Measurements from ENCODE around the gene KIAA0513. TPM values are rescaled to one million over a fixed set of nuclear protein-coding genes. Genes with fewer than 3 reads are reported as not detected.

The KIAA0513 gene
- total RNA-seq, 2 experiments from 2014 or later, result 9.0 to 10.9 TPM

DNA sequence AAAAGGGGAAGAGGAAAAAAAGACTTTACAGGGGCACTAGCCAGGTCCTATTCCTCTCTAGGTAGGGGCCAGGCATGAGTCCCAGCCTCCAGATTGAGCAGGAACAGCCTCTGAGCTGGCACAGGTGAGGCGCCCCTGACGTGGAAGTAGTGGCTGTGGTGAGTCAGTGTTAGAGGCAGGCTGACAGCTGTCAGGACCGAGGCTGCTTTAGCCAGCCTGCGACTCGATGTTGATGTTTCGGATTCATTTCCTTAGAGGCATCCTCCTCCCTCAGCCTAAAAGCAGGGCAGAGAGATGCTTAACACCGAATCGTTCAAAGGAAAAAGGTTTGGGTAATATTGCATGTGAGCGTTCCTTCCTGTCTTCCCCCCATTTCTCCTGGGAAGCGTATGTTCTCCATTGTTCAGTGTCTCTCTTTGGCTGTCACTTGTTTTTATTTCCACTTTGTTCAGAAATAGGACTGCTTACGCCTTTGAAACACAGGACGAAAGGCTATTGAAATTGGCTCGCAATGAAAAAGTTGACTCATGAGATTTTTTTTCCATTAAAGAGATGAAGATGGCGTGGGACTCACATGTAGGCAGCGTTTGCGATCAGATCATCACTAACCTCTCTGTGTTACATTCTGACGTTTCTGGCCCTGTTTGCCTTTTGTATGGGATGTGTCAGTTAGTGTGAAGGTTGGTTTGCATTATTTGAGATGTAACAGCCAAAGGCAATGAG, 1.3 kb downstream of the KIAA0513 start:
- Mint-ChIP-seq H3K36me3 (ENCODE audit: low read depth) (peaks cover 22% of the 10 kb centered on the region), H3K9me3 (no peaks in the 10 kb centered on the region), H3K4me1 (ENCODE audit: low read depth) (peaks cover 40% of the 10 kb centered on the region), H3K27me3 (no peaks in the 10 kb centered on the region), H3K27ac (peak overlapping the region; percentile 93), H3K4me3 (peak overlapping the region; percentile 98)
- Histone ChIP-seq H3K4me1 (ENCODE audit: insufficient read depth, low read length) (peaks cover 35% of the 10 kb centered on the region), H3K4me3 (ENCODE audit: low read length) (peak overlapping the region; percentile 87), H3K27ac (ENCODE audit: low read depth in 1 of 2, low read length in 2 of 2) (peak overlapping the region; percentile 46 to 77), H3K9me3 (ENCODE audit: control insufficient read depth in 1 of 2, insufficient read depth in 1 of 2, low read length in 2 of 2) (no peaks in the 10 kb centered on the region), H3K36me3 (ENCODE audit: insufficient read depth, low read length) (peaks cover 10% of the 10 kb centered on the region), H3K27me3 (ENCODE audit: control insufficient read depth in 1 of 2, insufficient read depth in 2 of 2, low read length in 2 of 2) (no peaks in the 10 kb centered on the region)
- DNase-seq (peak; percentile 46 to 85 (median 72)), ATAC-seq (ENCODE audit: poor library complexity) (peak; percentile 75)
- intact Hi-C loops (cut with DNase I, micrococcal nuclease), result loop anchor here (1.0 to 10.0 kb wide), 7 partner anchors 18 to 524 kb away; partner anchors contain the start of genes MEAK7 (in 1 of the 2) and ZDHHC7 (in 1 of the 2)
- TF ChIP-seq, protein P1, sequence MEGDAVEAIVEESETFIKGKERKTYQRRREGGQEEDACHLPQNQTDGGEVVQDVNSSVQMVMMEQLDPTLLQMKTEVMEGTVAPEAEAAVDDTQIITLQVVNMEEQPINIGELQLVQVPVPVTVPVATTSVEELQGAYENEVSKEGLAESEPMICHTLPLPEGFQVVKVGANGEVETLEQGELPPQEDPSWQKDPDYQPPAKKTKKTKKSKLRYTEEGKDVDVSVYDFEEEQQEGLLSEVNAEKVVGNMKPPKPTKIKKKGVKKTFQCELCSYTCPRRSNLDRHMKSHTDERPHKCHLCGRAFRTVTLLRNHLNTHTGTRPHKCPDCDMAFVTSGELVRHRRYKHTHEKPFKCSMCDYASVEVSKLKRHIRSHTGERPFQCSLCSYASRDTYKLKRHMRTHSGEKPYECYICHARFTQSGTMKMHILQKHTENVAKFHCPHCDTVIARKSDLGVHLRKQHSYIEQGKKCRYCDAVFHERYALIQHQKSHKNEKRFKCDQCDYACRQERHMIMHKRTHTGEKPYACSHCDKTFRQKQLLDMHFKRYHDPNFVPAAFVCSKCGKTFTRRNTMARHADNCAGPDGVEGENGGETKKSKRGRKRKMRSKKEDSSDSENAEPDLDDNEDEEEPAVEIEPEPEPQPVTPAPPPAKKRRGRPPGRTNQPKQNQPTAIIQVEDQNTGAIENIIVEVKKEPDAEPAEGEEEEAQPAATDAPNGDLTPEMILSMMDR (IDR thresholded peaks at IDR 0.05), result no peak
- CTCF ChIA-PET, result interaction anchor here (2.1 to 4.6 kb wide), 3 partner anchors 18 to 58 kb away, joined by 8 to 23 read pairs (median 20); partner anchors contain the start of gene ZDHHC7
- POLR2A ChIA-PET, result interaction anchor here (1.8 to 3.8 kb wide), 7 partner anchors 13 to 912 kb away, joined by 7 to 43 read pairs (median 11); partner anchors contain the start of genes MBTPS1 and ZDHHC7

DNA sequence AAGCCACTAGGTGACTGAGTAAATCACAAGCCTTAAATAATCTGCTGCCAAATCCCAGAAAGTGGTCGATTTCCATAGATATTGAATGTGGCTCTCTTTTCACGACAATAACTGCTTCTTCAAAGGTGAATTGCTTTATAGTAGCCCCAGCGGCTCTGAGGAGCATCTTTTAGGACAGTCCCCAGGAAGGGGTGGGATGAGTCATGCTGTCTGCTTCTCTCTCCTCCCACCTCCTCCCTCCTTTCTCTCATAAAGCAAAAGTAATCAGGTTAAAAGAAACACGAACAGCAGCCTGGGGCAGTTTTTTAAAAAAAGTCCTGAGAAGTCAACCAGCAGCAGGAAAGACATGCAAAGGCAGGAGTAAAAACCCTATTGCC, 1.8 kb downstream of the KIAA0513 start:
- Histone ChIP-seq H3K27ac (ENCODE audit: low read depth in 1 of 2, low read length in 2 of 2) (peak overlapping the region; percentile 46 to 77), H3K4me1 (ENCODE audit: insufficient read depth, low read length) (peaks cover 35% of the 10 kb centered on the region), H3K9me3 (ENCODE audit: control insufficient read depth in 1 of 2, insufficient read depth in 1 of 2, low read length in 2 of 2) (no peaks in the 10 kb centered on the region), H3K27me3 (ENCODE audit: control insufficient read depth in 1 of 2, insufficient read depth in 2 of 2, low read length in 2 of 2) (no peaks in the 10 kb centered on the region), H3K36me3 (ENCODE audit: insufficient read depth, low read length) (peaks cover 15% of the 10 kb centered on the region), H3K4me3 (ENCODE audit: low read length) (peak overlapping the region; percentile 87)
- TF ChIP-seq, protein P1 (IDR thresholded peaks at IDR 0.05), result no peak
- H3K4me3 Mint-ChIP-seq, result peak overlapping the region; percentile 98
- H3K9me3 Mint-ChIP-seq, result no peaks in the 10 kb centered on the region
- peaks cover 40% of the 10 kb centered on the region for H3K4me1 Mint-ChIP-seq (ENCODE audit: low read depth)
- H3K27ac Mint-ChIP-seq, result peak overlapping the region; percentile 93
- intact Hi-C loops (cut with DNase I, micrococcal nuclease), result loop anchor here (1.0 to 10.0 kb wide), 6 partner anchors 17 to 525 kb away; partner anchors contain the start of genes MEAK7 (in 1 of the 2) and ZDHHC7 (in 1 of the 2)
- ChIA-PET POLR2A (interaction anchor here (3.8 kb wide), 1 partner anchor 18 kb away, joined by 16 read pairs; the partner anchor contains the start of gene ZDHHC7), CTCF (no interaction called here)
- peaks cover 22% of the 10 kb centered on the region for H3K36me3 Mint-ChIP-seq (ENCODE audit: low read depth)
- DNase-seq (peak in 12 of 14 experiments; percentile 35 to 88 (median 50)), ATAC-seq (ENCODE audit: poor library complexity) (peak; percentile 47)
- no peaks in the 10 kb centered on the region for H3K27me3 Mint-ChIP-seq

DNA sequence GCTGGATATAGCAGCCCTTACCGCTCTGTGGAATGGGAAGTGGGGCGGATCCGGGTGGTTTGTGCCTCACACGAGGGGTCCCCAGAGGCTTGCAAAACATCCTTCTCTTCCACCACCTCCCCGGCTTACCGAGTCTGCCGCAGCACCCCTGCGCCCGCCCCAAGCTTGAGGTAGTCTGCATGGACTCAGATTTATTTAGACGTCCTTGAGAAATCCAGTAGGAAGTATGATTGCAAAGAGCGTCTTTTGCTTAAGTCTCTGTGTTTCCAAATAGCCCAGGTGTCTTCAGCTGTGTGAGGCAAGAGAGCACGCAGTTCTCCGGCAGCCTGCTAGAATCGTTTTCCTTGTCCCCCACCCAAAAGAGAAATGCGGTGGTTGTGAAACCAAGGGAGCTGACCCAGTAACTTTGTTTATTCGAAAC, 2.4 kb downstream of the KIAA0513 start:
- Mint-ChIP-seq H3K36me3 (ENCODE audit: low read depth) (peaks cover 22% of the 10 kb centered on the region), H3K4me1 (ENCODE audit: low read depth) (peaks cover 40% of the 10 kb centered on the region), H3K4me3 (no peak overlapping the region), H3K27me3 (no peaks in the 10 kb centered on the region), H3K9me3 (no peaks in the 10 kb centered on the region), H3K27ac (peak overlapping the region; percentile 93)
- no peaks in the 10 kb centered on the region for H3K9me3 ChIP-seq (ENCODE audit: control insufficient read depth in 1 of 2, insufficient read depth in 1 of 2, low read length in 2 of 2)
- TF ChIP-seq, protein P1 (IDR thresholded peaks at IDR 0.05), result no peak
- no peak overlapping the region for H3K27ac ChIP-seq (ENCODE audit: low read depth in 1 of 2, low read length in 2 of 2)
- CTCF ChIA-PET, result no interaction called here
- intact Hi-C loops (cut with DNase I, micrococcal nuclease), result loop anchor here (1.0 to 10.0 kb wide), 6 partner anchors 17 to 525 kb away; partner anchors contain the start of genes MEAK7 (in 1 of the 2) and ZDHHC7 (in 1 of the 2)
- H3K27me3 ChIP-seq (ENCODE audit: control insufficient read depth in 1 of 2, insufficient read depth in 2 of 2, low read length in 2 of 2), result no peaks in the 10 kb centered on the region
- DNase-seq (no peak), ATAC-seq (ENCODE audit: poor library complexity) (no peak)
- POLR2A ChIA-PET, result interaction anchor here (3.8 kb wide), 1 partner anchor 18 kb away, joined by 16 read pairs; the partner anchor contains the start of gene ZDHHC7
- H3K4me1 ChIP-seq (ENCODE audit: insufficient read depth, low read length), result peaks cover 35% of the 10 kb centered on the region
- peaks cover 18% of the 10 kb centered on the region for H3K36me3 ChIP-seq (ENCODE audit: insufficient read depth, low read length)
- no peak overlapping the region for H3K4me3 ChIP-seq (ENCODE audit: low read length)

Data from CD4-positive, alpha-beta T cell (primary cell).